ENCODE results near the gene MEIS2. TPM values are rescaled to one million over a fixed set of nuclear protein-coding genes. Genes with fewer than 3 reads are reported as not detected.

MEIS2 gene
- total RNA-seq, 1 experiment from 2014 or later, result 28.7 TPM

DNA sequence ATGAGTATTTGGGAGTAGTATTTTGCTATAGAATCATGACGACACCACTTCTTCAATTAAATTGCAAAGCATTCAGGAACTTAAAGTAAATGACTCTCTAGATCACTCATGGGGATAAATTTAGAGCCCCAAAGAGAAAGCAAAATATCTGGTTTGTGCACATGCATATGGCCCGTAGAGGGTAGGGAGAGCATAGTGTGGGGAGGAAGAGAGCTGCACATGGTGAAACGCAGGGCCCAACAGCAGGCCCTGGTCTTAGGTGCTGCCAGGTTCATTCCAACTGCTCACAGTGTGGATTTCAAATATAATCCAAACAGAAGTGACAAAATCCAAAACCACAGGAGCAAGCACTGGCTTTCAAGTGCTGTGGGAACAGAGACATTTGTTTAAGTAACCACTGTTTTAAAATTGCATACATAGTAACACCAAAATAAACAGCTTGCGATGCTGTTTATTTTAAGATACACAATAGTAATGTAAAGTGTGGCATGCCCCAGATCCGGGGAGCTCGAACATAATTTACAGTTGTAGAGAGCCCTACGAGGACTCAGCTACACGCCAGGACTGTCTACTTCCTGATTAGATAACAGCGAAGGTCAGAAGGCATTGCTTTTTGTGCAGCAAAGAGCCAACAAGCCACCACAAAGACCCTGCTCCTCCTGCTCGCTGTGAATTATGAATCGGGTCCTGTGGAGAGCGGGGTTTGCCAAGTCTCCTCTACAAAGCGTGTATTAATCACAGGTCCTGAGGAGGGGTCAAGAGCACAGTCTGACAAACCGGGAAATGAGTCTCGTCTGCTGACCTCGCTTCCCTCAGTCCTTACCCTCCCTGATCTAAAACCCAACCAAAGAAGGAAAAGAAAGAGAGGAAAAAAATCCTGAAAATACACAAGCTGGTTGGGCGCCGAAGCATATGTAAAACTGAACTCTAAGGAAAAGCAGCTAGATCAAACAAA lies 80.6 kb downstream of the MEIS2 start:
- peak overlapping the region; percentile 63 for H3K4me3 Mint-ChIP-seq (ENCODE audit: unreplicated experiment)
- H3K27me3 Mint-ChIP-seq (ENCODE audit: insufficient read depth, unreplicated experiment), result no peaks in the 10 kb centered on the region
- ChIA-PET POLR2A (interaction anchor here (0.6 kb wide), 1 partner anchor 80 kb away, joined by 4 read pairs; the partner anchor contains the start of gene MEIS2), CTCF (no interaction called here)
- H3K4me1 Mint-ChIP-seq (ENCODE audit: low read depth, unreplicated experiment), result peaks cover 33% of the 10 kb centered on the region
- Histone ChIP-seq H3K4me3 (ENCODE audit: low read depth, low read length) (no peak overlapping the region), H3K36me3 (ENCODE audit: control insufficient read depth, insufficient read depth, low read length) (peaks cover 1% of the 10 kb centered on the region; the same call in 1 of the 2 replicates), H3K9me3 (no peaks in the 10 kb centered on the region), H3K27me3 (replicated peaks; ENCODE audit: control insufficient read depth, insufficient read depth, low read length) (no peaks in the 10 kb centered on the region), H3K4me1 (peaks cover 50% of the 10 kb centered on the region)
- intact Hi-C loops (cut with micrococcal nuclease; ENCODE audit: unreplicated experiment), result loop anchor here (1.0 to 5.0 kb wide), 3 partner anchors 21 to 83 kb away; partner anchors contain the start of gene MEIS2
- H3K9me3 Mint-ChIP-seq (ENCODE audit: unreplicated experiment), result no peaks in the 10 kb centered on the region
- peaks cover 23% of the 10 kb centered on the region for H3K36me3 Mint-ChIP-seq (ENCODE audit: insufficient read depth, unreplicated experiment)
- peak in 1 of 2 experiments; percentile 20 for DNase-seq
- no peak for TF ChIP-seq CTCF (IDR thresholded peaks at IDR 0.05; ENCODE audit: insufficient read depth in 1 of 2, low read depth in 1 of 2, low read length in 1 of 2, severe bottlenecking in 1 of 2, unreplicated experiment in 1 of 2)
- BruUV-seq (replicated peaks), result no TSS peak
- peak overlapping the region; percentile 83 for H3K27ac Mint-ChIP-seq (ENCODE audit: unreplicated experiment)

- POLR2A ChIA-PET, result no interaction called here
- intact Hi-C loops (cut with micrococcal nuclease; ENCODE audit: unreplicated experiment), result loop anchor here (5.0 kb wide), 1 partner anchor 85 kb away; the partner anchor contains the start of gene MEIS2
- no peaks in the 10 kb centered on the region for H3K27me3 Mint-ChIP-seq (ENCODE audit: insufficient read depth, unreplicated experiment)
Measured at GRCh38 chr15:37017031-37017625, 83.2 kb downstream of the MEIS2 start.

More at GRCh38 chr15:37017031-37017625, 83.2 kb downstream of the MEIS2 start:
- H3K27ac Mint-ChIP-seq (ENCODE audit: unreplicated experiment), result no peak overlapping the region
- CTCF ChIA-PET, result no interaction called here
- no peak for TF ChIP-seq CTCF (IDR thresholded peaks at IDR 0.05; ENCODE audit: insufficient read depth in 1 of 2, low read depth in 1 of 2, low read length in 1 of 2, severe bottlenecking in 1 of 2, unreplicated experiment in 1 of 2)
- peak in 1 of 2 experiments; percentile 20 for DNase-seq
- Histone ChIP-seq H3K27me3 (replicated peaks; ENCODE audit: control insufficient read depth, insufficient read depth, low read length) (no peaks in the 10 kb centered on the region), H3K36me3 (ENCODE audit: control insufficient read depth, insufficient read depth, low read length) (peaks cover 2% of the 10 kb centered on the region), H3K4me3 (ENCODE audit: low read depth, low read length) (no peak overlapping the region), H3K9me3 (no peaks in the 10 kb centered on the region), H3K4me1 (peaks cover 62% of the 10 kb centered on the region)
- no peaks in the 10 kb centered on the region for H3K9me3 Mint-ChIP-seq (ENCODE audit: unreplicated experiment)
- no TSS peak for BruUV-seq (replicated peaks)
- H3K4me3 Mint-ChIP-seq (ENCODE audit: unreplicated experiment), result no peak overlapping the region
- H3K4me1 Mint-ChIP-seq (ENCODE audit: low read depth, unreplicated experiment), result peaks cover 33% of the 10 kb centered on the region
- peaks cover 17% of the 10 kb centered on the region for H3K36me3 Mint-ChIP-seq (ENCODE audit: insufficient read depth, unreplicated experiment)

Measured in Caco-2 (cell line).